NCI-H510A treated with DMSO at 0.1 percent for 48 hours (cell line): Measurements from ENCODE around the gene PARN.
A peak's percentile ranks its signal among the peaks of the same experiment; 100 is the strongest.
"Not testable (repeated sequence)": the region's sequence is repeated elsewhere in the genome, so short reads cannot be mapped to it uniquely, and the experiment has no call there.

Experiments
- DNase-seq: peaks from one replicate; lab custom pipeline; 2025; lab: John Stamatoyannopoulos, UW

The PARN gene

GRCh38 chr16:14632693-14633569, 2.9 kb upstream of the PARN start, which contains the start of gene BFAR:
TSS of gene BFAR (plus strand) at chr16:14632951. CDS start at chr16:14644347, 11,396 bp downstream.
- DNase-seq, result peak; percentile 85

GRCh38 chr16:14630620-14631330, 715 bp upstream of the PARN start:
- not testable (repeated sequence) for DNase-seq

DNA sequence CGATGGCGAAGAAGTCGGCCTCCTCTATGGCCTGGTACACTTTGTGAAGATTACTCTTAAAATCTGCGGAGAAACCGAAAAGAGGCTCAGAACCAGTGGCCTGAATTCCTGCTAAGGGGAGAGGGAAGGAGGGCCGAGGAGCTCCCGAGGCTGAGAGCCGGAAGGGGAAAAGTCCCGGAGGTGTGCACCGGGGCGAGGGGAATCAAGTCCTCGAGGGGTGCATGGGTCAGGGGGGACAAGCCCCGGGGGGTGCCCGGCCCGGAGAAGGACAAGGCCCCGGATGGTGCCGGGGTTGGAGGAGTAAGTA, 495 bp downstream of the PARN start:
- DNase-seq, result no peak

DNA sequence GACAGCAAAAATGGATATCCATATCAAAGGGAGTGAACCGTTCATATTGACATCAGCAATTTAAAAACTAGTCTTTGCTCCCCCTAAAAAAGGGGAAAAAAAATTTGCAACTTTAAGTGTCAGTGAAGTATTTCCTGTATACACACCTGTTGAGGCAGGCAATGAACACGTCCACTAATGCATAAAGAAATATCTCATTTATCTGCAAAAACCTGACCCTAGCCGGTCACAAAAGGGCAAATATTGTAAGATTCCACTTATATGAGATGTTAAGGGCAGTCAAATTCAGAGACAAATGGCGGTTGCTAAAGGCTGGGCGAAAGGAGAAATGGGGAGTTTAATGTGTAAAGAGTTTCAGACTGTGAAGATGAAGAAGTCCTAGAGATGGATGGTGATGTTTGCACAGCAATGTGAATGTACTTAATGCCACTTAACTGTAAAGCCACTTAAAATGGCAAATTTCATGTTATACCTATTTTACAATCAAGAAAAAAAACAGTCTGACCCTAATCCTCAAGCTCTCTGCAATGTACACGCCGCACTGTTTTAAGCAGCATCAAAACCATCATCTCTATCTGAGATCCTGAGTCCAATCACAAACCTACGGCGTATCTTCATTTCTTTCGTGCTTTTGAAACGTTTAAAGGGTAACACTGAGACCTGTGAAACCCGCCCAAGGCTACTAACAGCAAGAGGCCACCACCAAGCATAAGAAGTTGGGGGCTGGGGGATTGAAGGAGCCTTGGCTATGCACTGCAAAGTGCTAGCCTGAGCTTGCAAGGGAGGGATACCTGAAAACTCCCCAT, 1.1 kb downstream of the PARN start:
- no peak for DNase-seq

DNA sequence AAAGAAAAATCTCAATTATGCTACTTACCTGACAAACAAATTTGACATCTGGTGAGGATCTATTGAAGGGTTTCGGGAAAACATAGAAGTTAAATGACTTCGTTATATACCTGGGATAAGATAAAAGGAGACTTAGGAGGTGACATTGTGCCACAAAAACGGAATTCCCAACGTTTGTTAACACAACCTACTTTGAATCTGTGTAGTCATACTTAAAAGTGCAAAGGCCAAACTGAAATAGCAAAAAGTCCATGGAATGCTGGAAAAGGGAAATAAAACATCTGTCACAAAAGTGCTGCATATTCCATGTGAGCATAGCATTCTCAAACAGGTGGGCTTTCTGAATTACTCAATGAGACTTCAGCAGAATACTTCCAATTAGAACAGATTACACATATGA, 3.0 kb downstream of the PARN start:
- DNase-seq, result no peak

DNA sequence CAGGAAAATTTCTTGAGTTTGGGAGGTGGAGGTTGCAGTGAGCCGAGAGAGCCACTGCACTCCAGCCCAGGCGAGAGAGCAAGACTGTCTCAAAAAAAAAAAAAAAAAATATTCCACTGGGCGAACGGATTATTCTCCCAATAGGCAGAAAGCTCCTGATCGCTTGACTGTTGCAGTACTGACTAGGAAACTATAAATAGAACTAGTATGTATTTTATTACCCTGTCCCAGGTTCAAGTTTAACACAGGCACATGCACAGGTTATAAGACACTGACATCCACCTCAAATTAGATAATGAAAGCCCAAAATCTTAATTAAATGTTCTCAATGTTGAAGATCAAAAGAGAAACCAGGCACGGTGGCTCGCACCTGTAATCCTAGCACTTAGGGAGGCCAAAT, 11.5 kb downstream of the PARN start:
- DNase-seq, result no peak

GRCh38 chr16:14616280-14616679, 13.8 kb downstream of the PARN start:
- DNase-seq, result no peak

GRCh38 chr16:14613991-14614390, 16.1 kb downstream of the PARN start:
- DNase-seq, result no peak

- no peak for DNase-seq
Observed at GRCh38 chr16:14611660-14612059, 18.4 kb downstream of the PARN start.

DNA sequence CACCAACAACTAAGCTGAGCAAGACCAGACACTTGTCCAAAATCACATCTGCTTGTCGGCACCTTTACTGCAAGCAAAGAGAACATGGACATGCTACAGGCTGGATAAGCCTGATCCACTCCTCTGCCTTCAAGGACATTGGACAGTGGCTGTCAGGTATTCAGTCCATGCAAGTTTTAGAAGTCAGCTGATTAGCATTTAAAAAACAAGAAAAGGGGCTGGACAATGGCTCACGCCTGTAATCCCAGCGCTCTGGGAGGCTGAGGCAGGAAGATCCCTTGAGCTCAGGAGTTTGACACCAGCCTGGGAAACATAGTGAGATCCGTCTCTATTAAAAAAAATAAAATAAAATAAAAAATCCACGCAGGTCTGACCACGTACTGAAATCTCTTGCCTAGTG, 20.3 kb downstream of the PARN start:
- no peak for DNase-seq

- no peak for DNase-seq
Observed at GRCh38 chr16:14608604-14609003, 21.5 kb downstream of the PARN start.

DNA sequence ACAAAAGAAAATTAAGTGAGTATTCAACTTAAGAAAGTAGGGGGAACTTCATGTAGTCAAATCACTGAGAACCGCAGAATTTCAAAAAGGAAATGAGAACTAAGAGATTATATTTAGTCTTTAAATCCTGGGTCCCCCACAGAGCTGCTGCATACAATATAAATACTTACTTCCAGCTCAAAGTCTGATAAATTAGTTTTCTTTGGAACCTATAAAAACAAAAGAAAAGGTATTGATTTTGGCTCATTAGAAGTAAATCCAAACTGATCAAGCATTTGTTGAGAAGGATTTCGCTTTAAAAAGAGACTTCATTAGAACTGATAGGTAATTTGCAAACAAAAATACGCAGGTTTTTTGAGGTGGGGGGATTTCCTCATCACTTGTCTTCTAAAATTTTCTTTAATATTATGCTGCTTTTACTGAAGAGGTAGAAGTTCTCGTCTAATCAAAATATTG, 21.9 kb downstream of the PARN start:
- DNase-seq, result no peak

DNA sequence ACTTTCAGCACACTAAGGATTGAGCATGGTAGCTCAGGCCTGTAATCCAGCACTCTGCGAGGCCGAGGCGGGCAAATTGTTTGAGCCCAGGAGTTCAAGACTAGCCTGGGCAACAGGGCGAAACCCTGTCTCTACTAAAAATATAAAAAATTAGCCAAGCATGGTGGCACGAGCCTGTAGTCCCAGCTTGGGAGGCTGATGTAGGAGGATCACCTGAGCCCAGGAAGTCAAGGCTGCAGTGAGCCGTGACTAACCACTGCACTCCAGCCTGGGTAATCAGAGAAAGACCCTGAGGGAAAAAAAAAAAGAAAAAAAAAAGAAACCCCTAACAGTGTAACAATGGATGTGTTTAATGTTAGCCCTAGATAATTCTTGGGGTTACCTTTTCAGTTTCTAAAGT, 24.0 kb downstream of the PARN start:
- DNase-seq, result no peak

GRCh38 chr16:14602443-14602963, 27.6 kb downstream of the PARN start:
- no peak for DNase-seq

- no peak for DNase-seq
Observed at GRCh38 chr16:14600164-14600563, 29.9 kb downstream of the PARN start.

GRCh38 chr16:14586637-14587305, 43.3 kb downstream of the PARN start:
- no peak for DNase-seq

GRCh38 chr16:14585287-14585686, 44.8 kb downstream of the PARN start:
- no peak for DNase-seq

DNA sequence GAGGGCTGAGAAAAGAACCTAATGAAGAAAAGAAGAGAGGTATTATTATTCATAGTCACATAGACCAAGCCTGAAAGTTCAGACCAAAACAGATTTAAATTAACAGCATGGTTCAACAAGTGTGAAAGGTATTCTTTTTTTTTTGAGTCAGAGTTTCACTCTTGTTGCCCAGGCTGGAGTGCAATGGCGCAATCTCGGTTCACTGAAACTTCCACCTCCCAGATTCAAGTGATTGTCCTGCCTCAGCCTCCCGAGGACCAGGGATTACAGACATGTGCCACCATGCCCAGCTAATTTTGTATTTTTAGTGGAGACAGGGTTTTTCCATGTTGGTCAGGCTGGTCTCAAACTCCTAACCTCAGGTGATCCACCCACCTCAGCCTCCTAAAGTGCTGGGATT, 49.1 kb downstream of the PARN start:
- not testable (repeated sequence) for DNase-seq

DNA sequence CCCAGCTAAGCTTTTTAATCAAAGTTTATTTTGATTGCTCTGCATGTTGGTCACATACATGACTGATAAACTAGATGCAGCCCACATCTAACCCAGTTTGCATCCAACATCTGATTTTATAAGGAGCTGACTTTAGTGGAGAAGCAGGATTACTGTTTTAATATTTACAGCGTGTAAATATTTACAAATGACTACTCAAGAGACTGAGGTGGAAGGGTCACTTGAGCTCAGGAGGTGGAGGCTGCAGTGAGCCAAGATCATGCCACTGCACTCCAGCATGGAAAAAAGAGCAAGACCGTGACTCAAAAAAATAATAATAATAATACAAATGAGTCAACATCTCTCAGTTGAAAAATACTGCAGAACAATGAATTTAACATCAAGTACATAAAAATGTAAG, 50.8 kb downstream of the PARN start:
- no peak for DNase-seq

DNA sequence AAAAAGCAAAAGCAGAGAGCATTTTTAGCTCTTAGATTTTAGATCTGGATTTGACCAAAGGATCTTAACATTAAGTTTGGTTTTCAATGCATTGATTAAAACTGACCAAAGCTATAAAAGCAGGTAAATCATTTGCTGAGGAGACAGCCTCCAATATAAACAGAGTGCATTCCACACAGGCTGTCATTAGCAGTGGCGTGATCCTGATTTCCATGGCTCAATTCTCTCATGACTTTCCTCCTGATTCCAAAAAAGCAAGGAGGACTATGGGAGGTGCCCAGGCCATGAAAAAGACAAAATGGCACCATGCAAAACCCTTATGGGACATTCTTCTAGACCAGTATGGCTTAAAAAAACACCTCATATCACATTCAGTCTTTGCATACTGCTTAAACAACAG, 53.5 kb downstream of the PARN start:
- no peak for DNase-seq

DNA sequence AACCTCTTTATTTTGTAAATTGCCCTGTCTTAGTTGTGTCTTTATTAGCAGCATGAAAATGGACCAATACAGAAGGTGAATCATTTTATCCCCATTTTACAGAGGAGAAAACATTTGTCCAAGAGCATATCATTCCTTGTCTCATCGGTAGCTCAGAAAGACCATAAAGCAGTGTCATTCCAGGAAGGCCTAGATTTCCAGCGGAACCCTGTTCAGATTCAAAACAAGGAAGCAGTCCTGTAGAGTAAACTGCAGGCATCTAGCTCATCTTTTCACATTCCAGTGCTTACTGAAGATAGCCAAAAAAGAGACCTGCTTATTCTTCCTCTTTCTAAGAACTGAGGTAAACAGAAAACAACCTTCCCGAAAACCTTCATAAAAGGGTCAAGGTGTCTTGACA, 54.0 kb downstream of the PARN start:
- DNase-seq, result no peak
